C4-2B (cell line): ENCODE results near the gene MRPL34.

Experiments used
- ZFX ChIP-seq: fragments of 450-650 bp; IDR thresholded peaks from 2 replicates; pipeline ENCODE4 v1.6.1; 2017
- TF ChIP-seq, protein P1 (sequence below): fragments of 450-650 bp; conservative IDR thresholded peaks from 2 replicates; pipeline ENCODE4 v1.5.1; 2017; ENCODE audit warnings: mild to moderate bottlenecking

DNA sequence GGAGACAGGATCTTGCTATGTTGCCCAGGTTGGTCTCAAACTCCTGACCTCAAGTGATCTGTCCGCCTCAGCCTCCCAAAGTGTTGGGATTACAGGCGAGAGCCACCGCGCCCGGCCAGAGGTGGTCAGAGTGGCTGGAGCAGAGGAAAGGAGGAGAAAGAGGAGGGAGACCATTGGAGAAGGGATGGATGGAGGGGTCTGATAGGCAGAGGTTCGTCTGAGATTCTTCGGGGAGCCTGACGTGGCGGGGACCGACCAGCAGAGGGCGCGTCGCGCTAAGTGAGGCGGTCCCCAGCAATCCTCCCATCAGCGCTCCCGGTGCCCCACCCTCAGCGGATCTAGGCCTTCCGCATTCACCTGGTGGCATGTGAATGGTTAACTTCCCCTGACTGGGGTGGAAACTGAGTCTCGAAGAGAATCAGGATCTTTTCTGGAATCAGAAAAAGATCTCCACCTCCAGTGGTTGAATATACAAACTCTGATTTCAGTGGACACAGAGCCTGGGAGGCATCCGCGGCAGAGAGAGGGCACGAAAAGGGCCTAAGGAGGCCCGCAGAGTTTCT, 40.5 kb downstream of the MRPL34 start:
- TF ChIP-seq, protein P1, sequence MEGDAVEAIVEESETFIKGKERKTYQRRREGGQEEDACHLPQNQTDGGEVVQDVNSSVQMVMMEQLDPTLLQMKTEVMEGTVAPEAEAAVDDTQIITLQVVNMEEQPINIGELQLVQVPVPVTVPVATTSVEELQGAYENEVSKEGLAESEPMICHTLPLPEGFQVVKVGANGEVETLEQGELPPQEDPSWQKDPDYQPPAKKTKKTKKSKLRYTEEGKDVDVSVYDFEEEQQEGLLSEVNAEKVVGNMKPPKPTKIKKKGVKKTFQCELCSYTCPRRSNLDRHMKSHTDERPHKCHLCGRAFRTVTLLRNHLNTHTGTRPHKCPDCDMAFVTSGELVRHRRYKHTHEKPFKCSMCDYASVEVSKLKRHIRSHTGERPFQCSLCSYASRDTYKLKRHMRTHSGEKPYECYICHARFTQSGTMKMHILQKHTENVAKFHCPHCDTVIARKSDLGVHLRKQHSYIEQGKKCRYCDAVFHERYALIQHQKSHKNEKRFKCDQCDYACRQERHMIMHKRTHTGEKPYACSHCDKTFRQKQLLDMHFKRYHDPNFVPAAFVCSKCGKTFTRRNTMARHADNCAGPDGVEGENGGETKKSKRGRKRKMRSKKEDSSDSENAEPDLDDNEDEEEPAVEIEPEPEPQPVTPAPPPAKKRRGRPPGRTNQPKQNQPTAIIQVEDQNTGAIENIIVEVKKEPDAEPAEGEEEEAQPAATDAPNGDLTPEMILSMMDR, result peak; percentile 96
- no peak for TF ChIP-seq ZFX
